ENCODE measurements around the gene KLHL15.
"Not testable (repeated sequence)": the region's sequence is repeated elsewhere in the genome, so short reads cannot be mapped to it uniquely, and the experiment has no call there.

The KLHL15 gene

GRCh38 chrX:24014388-24015018 lies 12.5 kb downstream of the KLHL15 start:
- no peak for DNase-seq

GRCh38 chrX:24012266-24012665 lies 14.7 kb downstream of the KLHL15 start:
- DNase-seq, result no peak

GRCh38 chrX:24005867-24006266 lies 21.1 kb downstream of the KLHL15 start:
- DNase-seq, result no peak

GRCh38 chrX:24005028-24005427 lies 22.0 kb downstream of the KLHL15 start:
- no peak for DNase-seq

GRCh38 chrX:24002792-24003191 lies 24.2 kb downstream of the KLHL15 start:
- DNase-seq, result no peak

- no peak for DNase-seq
These were observed 24.8 kb downstream of the KLHL15 start for GRCh38 chrX:24002167-24002566.

GRCh38 chrX:23999671-24000070 lies 27.3 kb downstream of the KLHL15 start:
- no peak for DNase-seq

DNA sequence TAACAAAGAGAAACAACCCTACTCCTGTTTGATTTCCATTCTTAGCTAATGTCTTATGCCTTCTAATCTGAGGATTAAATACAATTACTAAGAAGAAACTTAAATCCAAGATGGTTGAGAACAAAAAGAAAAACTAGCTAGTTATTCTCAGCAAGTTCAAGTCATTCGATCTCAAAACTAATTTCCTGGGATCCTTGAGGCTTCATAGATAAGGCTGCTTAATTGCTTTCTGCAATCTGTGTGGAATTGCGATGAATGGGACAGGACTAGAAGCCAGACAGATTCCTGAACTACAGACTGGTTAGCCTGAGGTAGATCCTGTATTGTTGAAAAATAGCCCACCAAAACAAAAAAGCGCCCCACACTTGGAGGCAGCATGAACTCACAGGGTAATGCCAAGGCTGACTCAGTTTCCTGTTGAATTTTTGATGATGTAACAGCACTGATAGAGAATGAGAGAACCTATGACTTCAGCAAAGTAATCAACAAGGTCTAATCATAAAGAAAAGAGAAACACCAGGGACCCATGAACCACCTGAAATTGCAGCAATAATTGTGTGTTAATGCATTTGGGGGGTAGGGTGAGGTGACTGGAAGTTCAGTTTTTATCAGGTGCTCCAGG lies 33.9 kb downstream of the KLHL15 start:
- no peak for DNase-seq

DNA sequence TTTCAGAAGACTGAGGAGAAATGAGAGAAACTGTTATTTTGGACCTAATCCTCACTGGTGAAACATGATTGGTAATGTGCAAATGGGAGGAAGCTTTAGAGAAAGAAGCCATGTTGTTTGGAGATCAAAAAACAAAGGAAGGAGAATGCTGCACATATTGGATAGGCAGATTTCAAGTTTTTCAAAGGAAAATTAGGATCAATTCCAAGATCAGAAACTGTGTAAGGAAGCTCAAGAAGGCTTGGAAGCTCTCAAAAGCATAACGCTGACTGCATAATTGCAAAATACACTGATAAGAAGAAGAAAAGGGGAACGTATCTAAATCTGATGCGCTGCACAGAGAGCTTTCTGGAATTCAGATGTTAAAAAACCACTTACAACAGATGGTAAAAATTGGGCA lies 34.6 kb downstream of the KLHL15 start:
- no peak for DNase-seq

DNA sequence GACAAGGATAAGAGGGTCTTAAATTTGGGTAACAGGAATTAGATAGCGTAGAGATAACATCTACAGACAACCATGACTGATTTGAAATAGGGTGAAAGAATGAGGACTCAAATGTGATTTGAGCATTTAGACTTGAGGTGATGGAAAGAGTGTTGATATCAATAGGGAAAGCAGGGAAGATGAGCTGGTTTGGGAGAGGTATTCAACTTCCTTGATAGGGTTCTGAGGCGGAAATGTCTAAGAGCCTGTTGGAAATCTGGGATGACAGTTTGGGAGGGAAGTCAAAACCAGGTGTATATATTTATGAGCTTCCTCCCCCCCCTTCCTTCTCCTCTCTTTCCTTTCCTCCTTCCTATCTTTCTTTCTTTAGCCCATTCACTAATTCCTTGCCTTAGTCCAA lies 36.5 kb downstream of the KLHL15 start:
- no peak for DNase-seq

DNA sequence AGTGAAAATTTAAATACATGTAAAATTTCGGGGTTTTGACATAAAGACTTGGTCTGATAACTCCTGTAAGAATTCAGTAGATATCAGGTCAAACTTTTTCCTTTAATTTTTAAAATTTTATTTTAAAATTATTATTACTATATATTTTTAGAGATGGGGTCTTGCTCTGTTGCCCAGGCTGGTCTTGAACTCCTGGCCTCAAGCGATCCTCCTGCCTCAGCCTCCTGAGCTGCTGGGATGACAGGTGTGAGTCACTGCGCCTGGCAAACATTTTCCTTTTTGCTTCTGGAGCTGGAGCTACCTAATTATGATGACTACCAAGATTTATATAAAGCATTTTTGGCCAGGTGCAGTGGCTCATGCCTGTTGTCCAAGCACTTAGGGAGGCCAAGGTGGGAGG lies 37.3 kb downstream of the KLHL15 start:
- DNase-seq, result no peak

DNA sequence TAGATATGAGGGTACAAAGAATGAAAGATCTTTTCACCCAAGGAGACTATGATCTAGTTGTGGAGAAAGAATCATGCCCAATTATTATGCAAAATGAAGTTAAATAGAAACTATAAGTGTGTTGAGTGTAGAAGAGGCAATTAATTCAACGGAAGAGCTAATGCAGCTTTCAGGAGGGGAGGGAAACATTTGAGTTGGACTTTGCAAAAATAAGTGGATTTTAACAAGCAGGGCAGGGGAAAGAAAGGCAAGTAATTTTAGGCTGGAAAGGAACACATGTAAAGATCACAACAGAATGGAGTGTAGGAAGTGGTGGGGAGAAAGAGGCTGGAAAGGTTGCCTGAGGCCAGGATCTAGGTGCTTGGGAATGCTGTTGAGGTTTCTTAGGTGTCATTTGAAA lies 44.1 kb downstream of the KLHL15 start:
- no peak for DNase-seq

GRCh38 chrX:23981711-23982110 lies 45.3 kb downstream of the KLHL15 start:
- no peak for DNase-seq

DNA sequence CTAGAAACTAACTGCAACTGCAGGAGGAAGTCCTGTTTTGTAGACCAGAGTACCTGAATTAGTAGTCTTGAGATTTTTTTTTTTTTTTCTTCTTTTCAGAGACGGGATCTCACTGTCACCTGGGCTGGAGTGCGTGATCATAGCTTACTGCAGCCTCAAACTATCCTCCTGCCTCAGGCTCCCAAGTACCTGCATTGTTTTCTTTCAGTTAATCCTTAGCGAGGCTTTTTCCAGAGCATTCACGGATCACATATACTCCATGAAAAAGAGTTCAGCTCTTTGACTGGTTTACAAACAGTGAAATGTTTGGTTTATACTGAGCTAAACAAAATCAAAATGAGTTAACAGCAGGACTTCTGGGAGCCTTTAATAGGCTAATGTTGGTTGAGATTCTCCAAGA lies 45.8 kb downstream of the KLHL15 start:
- no peak for DNase-seq

DNA sequence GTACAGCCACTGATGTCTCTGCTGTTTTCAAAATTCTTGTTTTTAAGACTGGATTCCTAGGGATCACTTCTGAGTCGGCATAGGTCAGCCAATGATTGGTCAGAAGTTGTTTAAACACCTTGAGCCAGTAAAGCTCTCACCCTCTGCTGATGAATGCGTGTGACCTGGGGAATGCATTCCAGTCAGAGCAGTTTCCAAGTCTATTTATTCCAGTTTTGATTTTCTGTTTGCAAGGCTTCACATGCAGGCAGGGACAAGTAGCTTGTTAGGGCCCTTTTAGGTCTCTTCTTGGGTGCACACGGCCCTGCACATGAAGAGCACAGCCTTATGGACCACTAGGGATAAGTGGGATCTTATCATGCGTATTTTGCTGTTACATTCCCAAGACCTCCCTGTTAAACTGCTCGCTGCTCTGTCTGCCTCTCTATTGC lies 47.0 kb downstream of the KLHL15 start:
- no peak for DNase-seq

GRCh38 chrX:23978491-23978890 lies 48.5 kb downstream of the KLHL15 start:
- DNase-seq, result peak; percentile 41

DNA sequence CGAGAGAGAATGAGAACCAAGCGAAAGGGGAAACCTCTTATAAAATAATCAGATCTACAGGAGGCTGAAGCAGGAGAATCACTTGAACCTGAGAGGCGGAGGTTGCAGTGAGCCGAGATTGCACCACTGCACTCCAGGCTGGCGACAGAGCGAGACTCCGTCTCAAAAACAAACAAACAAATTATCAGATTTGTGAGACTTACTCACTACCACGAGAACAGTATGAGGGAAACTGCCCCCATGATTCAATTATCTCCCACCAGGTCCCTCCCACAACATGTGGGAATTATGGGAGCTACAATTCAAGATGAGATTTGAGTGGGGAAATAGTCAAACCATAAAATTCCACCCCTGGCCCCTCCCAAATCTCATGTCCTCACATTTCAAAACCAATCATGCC lies 61.4 kb downstream of the KLHL15 start:
- not testable (repeated sequence) for DNase-seq

DNA sequence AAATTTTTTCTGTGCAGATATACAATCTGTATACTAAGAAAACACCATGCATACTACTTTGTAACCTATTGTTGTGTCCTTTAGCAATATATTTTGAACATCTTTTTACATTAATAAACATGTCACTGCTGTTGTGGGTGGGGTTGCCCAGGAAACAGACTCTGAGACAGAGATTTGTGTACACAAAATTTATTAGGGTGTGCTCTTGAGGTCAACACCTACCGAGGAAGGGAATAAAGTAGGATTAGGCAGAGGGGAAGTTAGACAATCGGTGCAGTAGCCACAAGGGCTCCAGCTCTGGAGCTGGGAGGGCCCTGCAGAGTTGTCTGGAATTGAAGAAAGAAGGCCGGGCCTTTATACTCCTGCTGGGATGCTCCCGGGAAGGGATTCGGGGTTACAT lies 62.8 kb downstream of the KLHL15 start:
- DNase-seq, result no peak

GRCh38 chrX:23959781-23960180 lies 67.2 kb downstream of the KLHL15 start:
- no peak for DNase-seq

DNA sequence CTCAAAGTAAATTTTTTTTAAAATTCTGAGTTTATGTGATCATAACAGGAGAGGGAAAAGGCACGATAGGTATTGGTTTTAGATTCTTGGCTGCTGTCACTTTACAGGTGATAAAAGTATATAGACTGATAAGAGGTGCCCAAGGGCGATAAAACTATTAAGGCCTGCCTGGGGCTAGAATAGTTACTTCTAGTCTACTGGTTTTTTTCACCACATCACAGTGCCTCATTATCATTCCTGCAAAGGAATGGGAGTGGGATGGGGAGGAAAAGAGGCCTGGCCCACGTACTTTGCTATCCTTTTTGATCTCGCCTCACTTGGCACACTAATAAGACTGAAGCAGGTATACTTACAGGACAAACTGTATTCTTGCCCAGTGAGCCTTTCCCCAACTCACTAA lies 72.6 kb downstream of the KLHL15 start:
- DNase-seq, result no peak

GRCh38 chrX:23953908-23954269 lies 73.1 kb downstream of the KLHL15 start:
- DNase-seq, result no peak

DNA sequence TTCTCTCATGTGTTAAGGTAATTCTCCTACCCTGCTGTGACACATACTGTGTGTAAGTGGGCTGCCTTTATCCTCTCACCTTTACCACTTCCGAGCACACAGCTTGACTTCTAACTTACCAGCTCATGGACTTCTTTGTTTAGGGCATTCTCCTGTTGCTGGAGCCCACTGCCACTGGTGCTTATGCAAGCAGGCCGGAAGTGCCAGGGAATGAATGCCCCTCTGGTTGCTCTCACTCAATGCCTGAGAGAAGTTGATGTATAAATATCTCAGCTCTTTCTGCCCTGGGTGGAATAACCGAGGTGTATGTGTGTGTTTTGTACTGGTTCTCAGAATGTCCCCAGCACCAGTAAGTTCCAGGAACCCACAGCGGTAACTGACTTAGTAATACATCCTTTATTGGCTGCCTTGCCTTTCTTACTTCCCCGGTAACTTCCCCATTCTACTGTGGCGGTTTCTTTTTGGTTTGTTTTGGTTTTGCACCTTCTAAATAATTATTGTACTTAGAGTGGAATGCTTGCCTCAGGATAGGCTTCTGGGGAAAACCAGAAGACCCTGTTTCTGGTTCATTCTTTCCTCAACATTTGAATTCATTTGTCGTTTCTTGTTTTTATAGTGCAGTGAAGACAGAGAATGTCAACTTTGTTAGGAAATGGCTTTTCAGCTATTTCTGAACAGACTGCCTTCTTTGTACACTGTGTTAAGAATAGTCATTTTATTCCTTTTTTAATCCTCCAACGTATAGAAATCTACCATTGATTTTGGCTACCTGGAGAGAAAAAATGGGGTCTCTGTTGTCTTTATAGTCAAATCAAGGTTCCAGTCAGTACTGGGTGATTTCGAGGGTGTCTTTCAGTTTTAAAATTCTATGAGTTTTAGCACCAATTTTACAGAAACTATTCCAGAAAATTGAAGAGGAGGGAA lies 73.7 kb downstream of the KLHL15 start:
- no peak for DNase-seq

DNA sequence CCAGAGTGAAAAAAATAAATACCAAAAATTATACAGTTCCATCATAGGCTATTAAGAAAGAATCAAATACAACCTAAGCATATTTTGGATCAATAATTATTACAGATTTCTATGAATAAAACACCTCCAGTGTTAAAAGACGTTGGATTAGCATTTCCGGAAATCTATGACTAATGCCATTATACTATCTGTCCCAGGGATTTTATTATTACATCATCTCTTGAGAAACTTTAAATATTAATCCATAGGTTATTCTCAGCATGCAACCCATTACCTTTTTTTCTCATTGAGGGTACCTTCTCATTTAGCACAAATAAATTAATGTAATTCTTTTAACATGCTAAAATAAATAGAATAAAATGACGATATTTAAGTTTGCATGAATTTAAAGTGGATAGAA lies 74.6 kb downstream of the KLHL15 start:
- no peak for DNase-seq

DNA sequence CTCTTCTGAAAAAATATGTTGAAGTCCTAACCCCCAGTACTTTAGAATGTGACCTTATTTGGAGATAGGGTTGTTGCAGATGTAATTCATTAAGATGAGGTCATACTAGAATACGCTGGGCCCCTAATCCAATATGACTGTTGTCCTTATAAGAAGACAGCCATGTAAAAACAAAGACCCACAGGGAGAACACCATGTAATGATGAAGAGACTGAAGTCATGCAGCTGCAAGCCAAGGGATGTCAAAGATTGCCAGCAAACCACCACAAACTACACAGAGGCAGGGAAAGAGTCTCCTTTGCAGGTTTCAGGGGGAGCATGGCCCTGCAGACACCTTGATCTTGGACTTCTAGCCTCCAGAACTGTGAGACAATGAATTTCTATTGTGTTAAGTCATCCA lies 81.8 kb downstream of the KLHL15 start:
- no peak for DNase-seq
